ENCODE data around the gene SLC38A8.

Gene SLC38A8

GRCh38 chr16:84024854-84025253 lies 17.7 kb downstream of the SLC38A8 start:
- no peak overlapping the region for H3K4me3 ChIP-seq (ENCODE audit: low read depth in 1 of 5, low read length in 5 of 5)
- no peaks in the 10 kb centered on the region for H3K36me3 ChIP-seq (ENCODE audit: control insufficient read depth in 5 of 5, insufficient read depth in 5 of 5, low read length in 5 of 5)
- H3K27ac ChIP-seq (ENCODE audit: low read depth, low read length): no peak overlapping the region
- H3K9me3 ChIP-seq (ENCODE audit: control insufficient read depth in 5 of 5, low read length in 5 of 5): peaks cover 0 to 23% (median 19%) of the 10 kb centered on the region in 5 donors
- peaks cover 5 to 18% (median 10%) of the 10 kb centered on the region in 5 donors for H3K27me3 ChIP-seq (ENCODE audit: control insufficient read depth in 5 of 5, insufficient read depth in 4 of 5, low read length in 5 of 5)
- H3K4me1 ChIP-seq (ENCODE audit: control insufficient read depth in 5 of 5, insufficient read depth in 5 of 5, low read length in 5 of 5): peaks cover 0 to 9% (median 3%) of the 10 kb centered on the region in 5 donors
- H3K9ac ChIP-seq (ENCODE audit: low read length in 5 of 5): no peak overlapping the region

- Histone ChIP-seq H3K27ac (ENCODE audit: low read depth, low read length) (no peak overlapping the region), H3K4me3 (ENCODE audit: low read depth in 1 of 5, low read length in 5 of 5) (no peak overlapping the region), H3K36me3 (ENCODE audit: control insufficient read depth in 5 of 5, insufficient read depth in 5 of 5, low read length in 5 of 5) (no peaks in the 10 kb centered on the region), H3K27me3 (ENCODE audit: control insufficient read depth in 5 of 5, insufficient read depth in 4 of 5, low read length in 5 of 5) (peaks cover 5 to 18% (median 13%) of the 10 kb centered on the region in 5 donors), H3K4me1 (ENCODE audit: control insufficient read depth in 5 of 5, insufficient read depth in 5 of 5, low read length in 5 of 5) (peaks cover 0 to 2% (median 0%) of the 10 kb centered on the region in 5 donors), H3K9me3 (ENCODE audit: control insufficient read depth in 5 of 5, low read length in 5 of 5) (peaks cover 0 to 23% (median 17%) of the 10 kb centered on the region in 5 donors), H3K9ac (ENCODE audit: low read length in 5 of 5) (no peak overlapping the region)
These were observed 20.0 kb downstream of the SLC38A8 start for GRCh38 chr16:84022644-84023043.

DNA sequence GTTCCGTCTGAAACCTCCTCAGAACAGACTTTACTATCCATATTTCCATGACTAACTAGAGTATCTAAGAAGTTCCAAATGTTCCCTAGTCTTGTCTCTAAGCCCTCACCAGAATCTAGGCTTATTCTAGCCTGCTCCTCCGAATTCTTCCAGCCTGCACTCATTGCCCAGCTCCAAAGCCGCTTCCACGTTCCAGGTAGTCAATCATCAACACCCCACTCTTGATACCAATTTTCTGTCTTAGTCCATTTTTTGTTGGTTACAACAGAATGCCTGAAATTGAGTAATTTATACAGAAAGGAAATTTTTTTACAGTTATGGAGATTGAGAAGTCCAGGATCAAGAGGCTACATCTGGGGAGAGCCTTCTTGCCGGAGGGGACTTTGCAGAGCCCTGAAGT lies 21.1 kb downstream of the SLC38A8 start:
- no peak overlapping the region for H3K27ac ChIP-seq (ENCODE audit: low read depth, low read length)
- peaks cover 0 to 23% (median 17%) of the 10 kb centered on the region in 5 donors for H3K9me3 ChIP-seq (ENCODE audit: control insufficient read depth in 5 of 5, low read length in 5 of 5)
- H3K4me1 ChIP-seq (ENCODE audit: control insufficient read depth in 5 of 5, insufficient read depth in 5 of 5, low read length in 5 of 5): peaks cover 0 to 2% (median 0%) of the 10 kb centered on the region in 5 donors
- no peak overlapping the region for H3K9ac ChIP-seq (ENCODE audit: low read length in 5 of 5)
- peaks cover 8 to 14% (median 11%) of the 10 kb centered on the region in 5 donors for H3K27me3 ChIP-seq (ENCODE audit: control insufficient read depth in 5 of 5, insufficient read depth in 4 of 5, low read length in 5 of 5)
- no peak overlapping the region for H3K4me3 ChIP-seq (ENCODE audit: low read depth in 1 of 5, low read length in 5 of 5)
- no peaks in the 10 kb centered on the region for H3K36me3 ChIP-seq (ENCODE audit: control insufficient read depth in 5 of 5, insufficient read depth in 5 of 5, low read length in 5 of 5)

DNA sequence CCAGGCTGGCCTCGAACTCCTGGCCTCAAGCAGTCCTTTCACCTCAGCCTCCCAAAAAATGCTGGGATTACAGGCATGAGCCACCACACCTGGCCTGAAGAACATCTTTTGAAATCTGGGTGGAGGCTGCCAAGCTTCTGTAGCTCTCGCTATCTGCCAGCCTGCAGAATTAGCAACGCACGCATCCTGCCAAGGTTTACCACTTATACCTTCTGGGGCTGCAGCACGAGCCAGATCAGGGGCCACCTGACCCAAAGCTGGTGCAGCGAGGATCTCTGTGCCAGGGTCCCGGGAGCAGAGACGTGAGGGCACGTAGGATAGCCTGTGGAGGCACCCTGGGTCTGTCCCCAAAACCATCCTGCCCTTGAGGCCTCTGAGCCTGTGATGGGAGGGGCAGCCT lies 22.2 kb downstream of the SLC38A8 start:
- H3K36me3 ChIP-seq (ENCODE audit: control insufficient read depth in 5 of 5, insufficient read depth in 5 of 5, low read length in 5 of 5): no peaks in the 10 kb centered on the region
- H3K9me3 ChIP-seq (ENCODE audit: control insufficient read depth in 5 of 5, low read length in 5 of 5): peaks cover 0 to 23% (median 17%) of the 10 kb centered on the region in 5 donors
- no peak overlapping the region for H3K27ac ChIP-seq (ENCODE audit: low read depth, low read length)
- H3K4me1 ChIP-seq (ENCODE audit: control insufficient read depth in 5 of 5, insufficient read depth in 5 of 5, low read length in 5 of 5): peaks cover 0 to 2% (median 0%) of the 10 kb centered on the region in 5 donors
- H3K27me3 ChIP-seq (ENCODE audit: control insufficient read depth in 5 of 5, insufficient read depth in 4 of 5, low read length in 5 of 5): peaks cover 5 to 14% (median 6%) of the 10 kb centered on the region in 5 donors
- H3K4me3 ChIP-seq (ENCODE audit: low read depth in 1 of 5, low read length in 5 of 5): no peak overlapping the region
- H3K9ac ChIP-seq (ENCODE audit: low read length in 5 of 5): no peak overlapping the region

DNA sequence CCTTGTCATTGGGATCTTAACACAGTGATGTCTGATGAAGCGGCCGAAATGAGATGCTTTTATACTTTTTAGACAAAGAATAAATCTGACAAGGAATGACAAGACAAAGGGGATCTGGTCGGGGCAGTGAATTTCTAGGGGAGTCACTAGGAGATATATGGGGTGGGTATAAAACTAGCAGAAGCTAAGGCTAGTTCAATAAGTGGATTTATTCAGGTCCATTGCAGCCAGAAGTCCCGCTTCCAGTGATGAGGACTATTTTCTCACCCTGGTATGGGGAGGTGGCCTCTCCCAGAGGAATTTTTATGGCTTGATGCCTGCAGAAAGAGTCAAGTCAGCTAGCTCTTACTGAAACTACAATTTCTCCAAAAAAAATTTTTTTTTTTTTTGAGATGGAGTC lies 23.9 kb downstream of the SLC38A8 start:
- Histone ChIP-seq H3K27ac (ENCODE audit: low read depth, low read length) (no peak overlapping the region), H3K27me3 (ENCODE audit: control insufficient read depth in 5 of 5, insufficient read depth in 4 of 5, low read length in 5 of 5) (peaks cover 0 to 14% (median 7%) of the 10 kb centered on the region in 5 donors), H3K4me1 (ENCODE audit: control insufficient read depth in 5 of 5, insufficient read depth in 5 of 5, low read length in 5 of 5) (peaks cover 0 to 6% (median 0%) of the 10 kb centered on the region in 5 donors), H3K9me3 (ENCODE audit: control insufficient read depth in 5 of 5, low read length in 5 of 5) (peaks cover 0 to 23% (median 17%) of the 10 kb centered on the region in 5 donors), H3K4me3 (ENCODE audit: low read depth in 1 of 5, low read length in 5 of 5) (no peak overlapping the region), H3K9ac (ENCODE audit: low read length in 5 of 5) (no peak overlapping the region), H3K36me3 (ENCODE audit: control insufficient read depth in 5 of 5, insufficient read depth in 5 of 5, low read length in 5 of 5) (no peaks in the 10 kb centered on the region)

GRCh38 chr16:84016477-84016876 lies 26.1 kb downstream of the SLC38A8 start:
- Histone ChIP-seq H3K9ac (ENCODE audit: low read length in 5 of 5) (no peak overlapping the region), H3K4me3 (ENCODE audit: low read depth in 1 of 5, low read length in 5 of 5) (no peak overlapping the region), H3K27me3 (ENCODE audit: control insufficient read depth in 5 of 5, insufficient read depth in 4 of 5, low read length in 5 of 5) (peaks cover 0 to 14% (median 7%) of the 10 kb centered on the region in 5 donors), H3K4me1 (ENCODE audit: control insufficient read depth in 5 of 5, insufficient read depth in 5 of 5, low read length in 5 of 5) (peaks cover 0 to 6% (median 0%) of the 10 kb centered on the region in 5 donors), H3K36me3 (ENCODE audit: control insufficient read depth in 5 of 5, insufficient read depth in 5 of 5, low read length in 5 of 5) (no peaks in the 10 kb centered on the region), H3K9me3 (ENCODE audit: control insufficient read depth in 5 of 5, low read length in 5 of 5) (peaks cover 0 to 14% (median 9%) of the 10 kb centered on the region in 5 donors), H3K27ac (ENCODE audit: low read depth, low read length) (no peak overlapping the region)

- Histone ChIP-seq H3K9ac (ENCODE audit: low read length in 5 of 5) (no peak overlapping the region), H3K9me3 (ENCODE audit: control insufficient read depth in 5 of 5, low read length in 5 of 5) (peaks cover 0 to 3% (median 0%) of the 10 kb centered on the region in 5 donors)
These were observed 27.2 kb downstream of the SLC38A8 start for GRCh38 chr16:84015399-84015798.

DNA sequence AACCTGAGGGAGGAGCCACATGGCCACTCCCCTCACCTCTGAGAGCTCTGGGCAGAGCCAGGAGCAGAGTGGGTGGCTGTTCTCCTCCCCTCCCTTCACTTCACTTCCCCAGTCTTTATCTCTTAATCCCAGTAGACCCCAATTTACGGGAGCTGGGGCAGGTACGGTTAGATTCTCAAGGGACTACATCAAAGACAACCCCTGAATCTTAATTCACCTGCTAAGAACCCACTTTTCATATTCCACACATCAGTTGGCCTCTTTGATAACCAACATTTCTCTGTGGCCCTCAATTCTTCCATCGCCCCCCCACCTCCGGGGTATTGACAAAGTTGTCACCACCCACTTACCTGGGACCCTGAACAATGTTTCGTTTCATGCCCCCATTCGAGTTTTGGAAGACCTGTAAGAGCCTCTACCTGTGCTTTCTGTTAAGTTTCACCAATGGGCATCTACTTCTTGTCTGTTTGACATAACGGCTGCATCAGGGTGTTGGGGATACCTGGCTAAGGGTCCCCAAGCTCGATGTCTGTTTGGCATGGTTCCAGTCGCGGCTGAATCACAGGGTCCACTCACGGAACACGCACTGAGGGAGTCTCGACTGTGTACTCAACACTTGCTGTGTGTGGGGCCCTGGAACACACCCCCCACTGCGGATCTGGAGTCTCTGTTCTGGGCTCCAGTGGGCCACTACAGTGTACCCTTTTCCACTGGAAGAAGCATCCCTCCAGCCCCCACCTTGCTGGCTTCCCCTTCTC lies 27.8 kb downstream of the SLC38A8 start:
- Histone ChIP-seq H3K4me1 (ENCODE audit: control insufficient read depth in 5 of 5, insufficient read depth in 5 of 5, low read length in 5 of 5) (peaks cover 0 to 6% (median 0%) of the 10 kb centered on the region in 5 donors), H3K9me3 (ENCODE audit: control insufficient read depth in 5 of 5, low read length in 5 of 5) (peaks cover 0 to 2% (median 0%) of the 10 kb centered on the region in 5 donors), H3K36me3 (ENCODE audit: control insufficient read depth in 5 of 5, insufficient read depth in 5 of 5, low read length in 5 of 5) (no peaks in the 10 kb centered on the region), H3K4me3 (ENCODE audit: low read depth in 1 of 5, low read length in 5 of 5) (no peak overlapping the region), H3K27me3 (ENCODE audit: control insufficient read depth in 5 of 5, insufficient read depth in 4 of 5, low read length in 5 of 5) (peaks cover 0 to 14% (median 6%) of the 10 kb centered on the region in 5 donors), H3K27ac (ENCODE audit: low read depth, low read length) (no peak overlapping the region), H3K9ac (ENCODE audit: low read length in 5 of 5) (no peak overlapping the region)

More at GRCh38 chr16:84015399-84015798, 27.2 kb downstream of the SLC38A8 start:
- peaks cover 0 to 6% (median 0%) of the 10 kb centered on the region in 5 donors for H3K4me1 ChIP-seq (ENCODE audit: control insufficient read depth in 5 of 5, insufficient read depth in 5 of 5, low read length in 5 of 5)
- H3K4me3 ChIP-seq (ENCODE audit: low read depth in 1 of 5, low read length in 5 of 5): no peak overlapping the region
- H3K36me3 ChIP-seq (ENCODE audit: control insufficient read depth in 5 of 5, insufficient read depth in 5 of 5, low read length in 5 of 5): no peaks in the 10 kb centered on the region
- H3K27me3 ChIP-seq (ENCODE audit: control insufficient read depth in 5 of 5, insufficient read depth in 4 of 5, low read length in 5 of 5): peaks cover 0 to 14% (median 6%) of the 10 kb centered on the region in 5 donors
- no peak overlapping the region for H3K27ac ChIP-seq (ENCODE audit: low read depth, low read length)

DNA sequence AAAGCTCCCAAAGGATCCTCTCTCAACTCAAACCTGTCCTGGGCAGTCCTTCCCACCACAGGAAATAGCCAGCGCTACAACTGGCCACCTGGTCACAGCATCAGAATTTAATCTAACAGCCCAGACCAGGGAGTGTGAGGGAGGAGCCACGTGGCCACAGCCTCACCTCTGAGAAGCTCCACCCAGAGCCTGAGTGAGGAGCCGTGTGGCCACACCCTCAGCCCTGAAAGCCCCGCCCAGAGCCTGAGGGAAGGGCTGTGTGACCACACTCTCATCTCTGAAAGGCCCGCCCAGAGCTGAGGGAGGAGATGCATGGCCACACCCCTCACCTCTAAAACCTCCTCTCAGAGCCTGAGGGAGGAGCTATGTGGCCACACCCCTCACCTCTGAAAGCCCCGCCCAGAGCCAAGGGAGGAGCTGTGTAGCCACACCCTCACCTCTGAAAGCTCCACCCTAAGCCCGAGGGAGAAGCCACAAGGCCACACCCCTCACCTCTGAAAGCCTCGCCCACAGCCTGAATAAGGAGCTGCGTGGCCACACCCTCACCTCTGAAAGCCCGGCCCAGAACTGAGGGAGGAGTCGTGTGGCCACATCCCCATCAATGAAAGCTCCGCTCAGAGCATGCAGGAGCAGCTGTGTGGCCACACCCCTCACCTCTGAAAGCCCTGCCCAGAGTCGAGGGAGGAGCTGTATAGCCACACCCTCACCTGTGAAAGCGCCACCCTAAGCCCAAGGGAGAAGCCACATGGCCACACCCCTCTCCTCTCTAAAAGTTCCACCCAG lies 28.6 kb downstream of the SLC38A8 start:
- no peak overlapping the region for H3K9ac ChIP-seq (ENCODE audit: low read length in 5 of 5)
- no peak overlapping the region for H3K4me3 ChIP-seq (ENCODE audit: low read depth in 1 of 5, low read length in 5 of 5)
- H3K4me1 ChIP-seq (ENCODE audit: control insufficient read depth in 5 of 5, insufficient read depth in 5 of 5, low read length in 5 of 5): peaks cover 0 to 6% (median 0%) of the 10 kb centered on the region in 5 donors
- H3K9me3 ChIP-seq (ENCODE audit: control insufficient read depth in 5 of 5, low read length in 5 of 5): no peaks in the 10 kb centered on the region
- H3K27ac ChIP-seq (ENCODE audit: low read depth, low read length): no peak overlapping the region
- no peaks in the 10 kb centered on the region for H3K36me3 ChIP-seq (ENCODE audit: control insufficient read depth in 5 of 5, insufficient read depth in 5 of 5, low read length in 5 of 5)
- peaks cover 0 to 9% (median 7%) of the 10 kb centered on the region in 5 donors for H3K27me3 ChIP-seq (ENCODE audit: control insufficient read depth in 5 of 5, insufficient read depth in 4 of 5, low read length in 5 of 5)

- Histone ChIP-seq H3K9me3 (ENCODE audit: control insufficient read depth in 5 of 5, low read length in 5 of 5) (no peaks in the 10 kb centered on the region), H3K36me3 (ENCODE audit: control insufficient read depth in 5 of 5, insufficient read depth in 5 of 5, low read length in 5 of 5) (no peaks in the 10 kb centered on the region), H3K4me3 (ENCODE audit: low read depth in 1 of 5, low read length in 5 of 5) (no peak overlapping the region), H3K27me3 (ENCODE audit: control insufficient read depth in 5 of 5, insufficient read depth in 4 of 5, low read length in 5 of 5) (peaks cover 0 to 16% (median 4%) of the 10 kb centered on the region in 5 donors), H3K27ac (ENCODE audit: low read depth, low read length) (no peak overlapping the region), H3K9ac (ENCODE audit: low read length in 5 of 5) (no peak overlapping the region), H3K4me1 (ENCODE audit: control insufficient read depth in 5 of 5, insufficient read depth in 5 of 5, low read length in 5 of 5) (peaks cover 0 to 7% (median 0%) of the 10 kb centered on the region in 5 donors)
These were observed 33.3 kb downstream of the SLC38A8 start for GRCh38 chr16:84009282-84009681.

All from subcutaneous abdominal adipose tissue (tissue), 5 donors.